Panc1 (cell line): ENCODE results near the gene ATG2B. TPM values are rescaled to one million over a fixed set of nuclear protein-coding genes. Genes with fewer than 3 reads are reported as not detected.

Experiments used
- ATAC-seq: fragments of 200-7000 bp; cut with Tn5 transposase; 2 replicates; pipeline ENCODE4 v1.9.1; 2020; ENCODE audit warnings: mild to moderate bottlenecking, moderate library complexity
- BruUV-seq: library from RNA; stranded (reverse); fragments of 400-500 nt; replicated peaks from 2 replicates; lab custom pipeline; 2021; lab: Mats Ljungman, UMichigan
- CTCF ChIA-PET: fragments of 300-600 bp; sonication (Branson Sonifier 250); formaldehyde crosslinking; loops from one replicate; lab custom pipeline; 2022; ENCODE audit warnings: antibody characterized with exemption; lab: Charles Lee
- POLR2A ChIA-PET: fragments of 300-600 bp; sonication (Branson Sonifier 250); formaldehyde crosslinking; loops from one replicate; lab custom pipeline; 2022; ENCODE audit warnings: antibody characterized with exemption; lab: Charles Lee
- DNase-seq: peaks from one replicate; pipeline ENCODE4 v3.0.0-alpha.2; 2010; ENCODE audit warnings: low read depth, low spot score
- H3K27ac ChIP-seq: 2 replicates; pipeline ENCODE4 v1.5.1; 2011; ENCODE audit warnings: mild to moderate bottlenecking, low read length, inconsistent platforms
- H3K27me3 ChIP-seq: fragments of 200-500 bp; sonication (Bioruptor generic); 2 replicates; pipeline ENCODE4 v1.6.0; 2014; ENCODE audit warnings: low read length, inconsistent platforms; ENCODE audit not compliant: control insufficient read depth, insufficient read depth
- H3K36me3 ChIP-seq: fragments of 200-500 bp; sonication (Bioruptor generic); 2 replicates; pipeline ENCODE4 v1.5.1; 2014; ENCODE audit warnings: inconsistent platforms, mild to moderate bottlenecking, low read length, moderate library complexity; ENCODE audit not compliant: control insufficient read depth, insufficient read depth
- H3K4me1 ChIP-seq: 2 replicates; pipeline ENCODE4 v1.5.1; 2011; ENCODE audit warnings: inconsistent platforms, mild to moderate bottlenecking, low read length, moderate library complexity; ENCODE audit not compliant: control insufficient read depth, insufficient read depth
- H3K4me3 ChIP-seq, 2 experiments: 2 replicates each; pipeline ENCODE4 v1.5.1; 2011 to 2012; ENCODE audit warnings: low read depth in 2 of 2, low read length in 2 of 2, mild to moderate bottlenecking in 2 of 2, inconsistent platforms in 1 of 2, moderate library complexity in 1 of 2
- H3K9me3 ChIP-seq: fragments of 200-500 bp; sonication (Bioruptor generic); 2 replicates; pipeline ENCODE4 v1.5.1; 2014; ENCODE audit warnings: low read depth, mild to moderate bottlenecking, inconsistent platforms, low read length, moderate library complexity; ENCODE audit not compliant: control insufficient read depth, insufficient read depth
- CTCF ChIP-seq: fragments of 450-650 bp; IDR thresholded peaks from 2 replicates; pipeline ENCODE4 v1.5.1; 2017; ENCODE audit warnings: mild to moderate bottlenecking
- POLR2AphosphoS5 ChIP-seq: IDR thresholded peaks from 2 replicates; pipeline ENCODE4 v1.6.1; 2012; ENCODE audit warnings: mild to moderate bottlenecking, low read depth, low read length, moderate library complexity
- SIN3A ChIP-seq: IDR thresholded peaks from 2 replicates; pipeline ENCODE4 v1.6.1; 2012; ENCODE audit warnings: low read depth, mild to moderate bottlenecking, low read length, moderate library complexity, borderline replicate concordance; ENCODE audit not compliant: insufficient read depth
- TCF7L2 ChIP-seq: IDR thresholded peaks from 2 replicates; pipeline ENCODE4 v1.6.1; 2011; ENCODE audit warnings: mild to moderate bottlenecking, low read depth, low read length, inconsistent platforms
- in situ Hi-C: cut with HindIII; loops from 2 replicates; pipeline ENCODE4 v1.10.0; 2016; ENCODE audit warnings: low sequenced_read_pairs, low pct_unique_long_range_greater_than_20kb
- intact Hi-C: fragments of 100-400 bp; cut with micrococcal nuclease; formaldehyde crosslinking; loops from one replicate; pipeline ENCODE4 v1.10.0; 2022; ENCODE audit not compliant: unreplicated experiment
- total RNA-seq: library from RNA; stranded (reverse); gene quantifications from one replicate; pipeline ENCODE4 v1.2.1, GENCODE V29; 2021; ENCODE audit not compliant: unreplicated experiment
- TF ChIP-seq, protein P1 (sequence below), 2 experiments: IDR thresholded peaks; 2 replicates each; pipeline ENCODE4 v1.6.1; 2011 to 2012; ENCODE audit warnings: low read depth in 2 of 2, control low read depth in 1 of 2, low read length in 1 of 2, mild to moderate bottlenecking in 1 of 2, moderate library complexity in 1 of 2; ENCODE audit not compliant: insufficient read depth in 1 of 2

The ATG2B gene
- total RNA-seq, 1 experiment from 2014 or later, result 2.6 TPM

DNA sequence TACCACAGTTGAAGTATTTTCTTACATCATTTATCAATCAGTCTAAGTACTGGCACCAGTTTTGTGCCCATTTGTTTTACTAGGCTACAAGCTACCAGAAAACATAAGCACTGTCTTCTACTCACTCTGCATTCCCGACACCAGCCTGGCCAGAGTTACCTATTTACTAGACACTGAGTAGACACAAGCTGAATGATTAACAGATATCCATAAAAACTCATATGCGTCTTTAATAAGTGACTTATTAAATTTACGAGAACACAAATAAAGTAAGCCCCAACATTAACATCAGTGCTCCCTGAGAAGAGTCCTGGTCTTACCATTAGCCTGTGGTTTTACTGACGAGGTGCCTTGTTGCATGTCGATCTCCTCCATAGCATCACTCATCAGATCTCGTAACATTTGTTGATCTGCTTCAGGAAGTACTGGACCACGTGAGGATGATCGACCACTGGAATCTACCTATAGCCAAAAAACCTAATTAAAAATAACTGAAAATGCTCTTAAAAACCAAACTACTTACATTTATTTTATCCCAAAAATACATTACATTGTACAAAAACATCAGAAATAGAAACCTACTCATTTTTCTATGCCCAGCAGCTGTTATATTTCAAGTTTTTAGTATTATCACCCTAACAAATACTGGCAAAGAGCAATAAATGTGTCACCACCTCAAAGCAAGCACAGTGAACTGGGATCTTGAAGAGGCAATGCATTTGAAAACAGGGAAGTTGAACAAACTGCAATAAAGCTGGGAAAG, 53.8 kb downstream of the ATG2B start:
- BruUV-seq, result no TSS peak
- Histone ChIP-seq H3K27ac (no peak overlapping the region), H3K9me3 (no peaks in the 10 kb centered on the region), H3K4me1 (no peaks in the 10 kb centered on the region), H3K27me3 (no peaks in the 10 kb centered on the region), H3K36me3 (no peaks in the 10 kb centered on the region), H3K4me3 (no peak overlapping the region)
- POLR2A ChIA-PET, result no interaction called here
- in situ Hi-C loops, result no loop called here
- CTCF ChIA-PET, result no interaction called here
- DNase-seq (no peak), ATAC-seq (no peak)
- TF ChIP-seq TCF7L2 (no peak), POLR2AphosphoS5 (no peak), SIN3A (no peak), CTCF (no peak)
- TF ChIP-seq, protein P1, sequence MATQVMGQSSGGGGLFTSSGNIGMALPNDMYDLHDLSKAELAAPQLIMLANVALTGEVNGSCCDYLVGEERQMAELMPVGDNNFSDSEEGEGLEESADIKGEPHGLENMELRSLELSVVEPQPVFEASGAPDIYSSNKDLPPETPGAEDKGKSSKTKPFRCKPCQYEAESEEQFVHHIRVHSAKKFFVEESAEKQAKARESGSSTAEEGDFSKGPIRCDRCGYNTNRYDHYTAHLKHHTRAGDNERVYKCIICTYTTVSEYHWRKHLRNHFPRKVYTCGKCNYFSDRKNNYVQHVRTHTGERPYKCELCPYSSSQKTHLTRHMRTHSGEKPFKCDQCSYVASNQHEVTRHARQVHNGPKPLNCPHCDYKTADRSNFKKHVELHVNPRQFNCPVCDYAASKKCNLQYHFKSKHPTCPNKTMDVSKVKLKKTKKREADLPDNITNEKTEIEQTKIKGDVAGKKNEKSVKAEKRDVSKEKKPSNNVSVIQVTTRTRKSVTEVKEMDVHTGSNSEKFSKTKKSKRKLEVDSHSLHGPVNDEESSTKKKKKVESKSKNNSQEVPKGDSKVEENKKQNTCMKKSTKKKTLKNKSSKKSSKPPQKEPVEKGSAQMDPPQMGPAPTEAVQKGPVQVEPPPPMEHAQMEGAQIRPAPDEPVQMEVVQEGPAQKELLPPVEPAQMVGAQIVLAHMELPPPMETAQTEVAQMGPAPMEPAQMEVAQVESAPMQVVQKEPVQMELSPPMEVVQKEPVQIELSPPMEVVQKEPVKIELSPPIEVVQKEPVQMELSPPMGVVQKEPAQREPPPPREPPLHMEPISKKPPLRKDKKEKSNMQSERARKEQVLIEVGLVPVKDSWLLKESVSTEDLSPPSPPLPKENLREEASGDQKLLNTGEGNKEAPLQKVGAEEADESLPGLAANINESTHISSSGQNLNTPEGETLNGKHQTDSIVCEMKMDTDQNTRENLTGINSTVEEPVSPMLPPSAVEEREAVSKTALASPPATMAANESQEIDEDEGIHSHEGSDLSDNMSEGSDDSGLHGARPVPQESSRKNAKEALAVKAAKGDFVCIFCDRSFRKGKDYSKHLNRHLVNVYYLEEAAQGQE (IDR thresholded peaks at IDR 0.05; ENCODE audit: insufficient read depth in 1 of 2, low read depth in 2 of 2, low read length in 1 of 2), result no peak
- intact Hi-C loops, result no loop called here

DNA sequence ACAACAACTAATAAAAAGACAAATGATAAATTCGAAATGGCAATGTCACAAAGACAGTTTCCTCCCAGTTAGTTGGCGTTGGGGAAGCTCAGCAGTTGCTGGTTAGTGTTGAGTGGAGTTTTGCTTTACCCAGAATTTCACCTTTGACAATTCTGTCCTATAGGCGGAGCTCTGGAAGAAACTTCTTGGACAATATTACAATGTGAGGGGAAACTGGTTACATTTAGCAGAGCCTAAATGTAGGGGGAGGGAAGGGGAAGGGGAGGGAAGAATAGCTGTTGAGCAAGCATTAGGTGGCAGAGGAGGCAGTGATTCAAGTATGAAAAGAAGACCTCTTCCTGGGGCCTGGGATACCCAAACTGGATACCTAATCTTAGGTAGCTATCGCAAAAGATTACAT, 55.7 kb downstream of the ATG2B start:
- DNase-seq (no peak), ATAC-seq (no peak)
- Histone ChIP-seq H3K9me3 (no peaks in the 10 kb centered on the region), H3K27me3 (no peaks in the 10 kb centered on the region), H3K36me3 (no peaks in the 10 kb centered on the region), H3K27ac (no peak overlapping the region), H3K4me3 (no peak overlapping the region), H3K4me1 (no peaks in the 10 kb centered on the region)
- no TSS peak for BruUV-seq
- in situ Hi-C loops, result no loop called here
- CTCF ChIA-PET, result no interaction called here
- intact Hi-C loops, result no loop called here
- POLR2A ChIA-PET, result no interaction called here
- TF ChIP-seq TCF7L2, result no peak
- TF ChIP-seq CTCF, result peak; percentile 30
